SK-N-MC (cell line): ENCODE data around the gene SLC15A3.

Source experiments
- DNase-seq: peaks from one replicate; pipeline ENCODE4 v3.0.0-alpha.2; 2011; ENCODE audit warnings: low read depth, low spot score
- H3K27ac ChIP-seq: fragments of 200-600 bp; sonication (generic); 2 replicates; pipeline ENCODE4 v1.5.1; 2016; ENCODE audit warnings: mixed run types
- H3K36me3 ChIP-seq: fragments of 200-600 bp; sonication (generic); 2 replicates; pipeline ENCODE4 v1.6.1; 2017; ENCODE audit warnings: antibody characterized with exemption, low read length, mixed read lengths; ENCODE audit not compliant: insufficient read depth
- H3K4me3 ChIP-seq: fragments of 200-600 bp; sonication (generic); 2 replicates; pipeline ENCODE4 v1.5.1; 2016
- H3K9ac ChIP-seq: fragments of 200-600 bp; sonication (generic); 2 replicates; pipeline ENCODE4 v1.8.0; 2017; ENCODE audit warnings: mixed run types, mixed read lengths; ENCODE audit not compliant: insufficient read length
- H3K9me3 ChIP-seq: fragments of 200-600 bp; sonication (generic); 2 replicates; pipeline ENCODE4 v1.6.1; 2017; ENCODE audit warnings: low read depth, mild to moderate bottlenecking, antibody characterized with exemption, low read length, moderate library complexity, mixed read lengths
- EZH2 ChIP-seq: fragments of 200-600 bp; sonication (generic); IDR thresholded peaks from one replicate; pipeline ENCODE4 v1.6.1; 2017; ENCODE audit warnings: antibody characterized with exemption
- FOXP2 ChIP-seq: optimal IDR thresholded peaks from 2 replicates; pipeline ENCODE3; 2011; ENCODE audit warnings: mild to moderate bottlenecking, moderate library complexity; ENCODE audit not compliant: insufficient read depth; ENCODE audit errors: extremely low read length, control extremely low read depth
- POLR2AphosphoS5 ChIP-seq: IDR thresholded peaks from 2 replicates; pipeline ENCODE4 v1.6.1; 2012; ENCODE audit warnings: mild to moderate bottlenecking, low read depth, low read length, borderline replicate concordance

The SLC15A3 gene

GRCh38 chr11:60951904-60952741 lies at the start of gene SLC15A3:
Gene SLC15A3 (minus strand): TSS chr11:60952176. CDS start chr11:60951551, 625 bp downstream.
- DNase-seq = no peak
- Histone ChIP-seq H3K9ac (no peak within 1 kb of the TSS), H3K36me3 (no peaks in the 10 kb centered on the region), H3K4me3 (no peak within 1 kb of the TSS), H3K27ac (no peak within 1 kb of the TSS), H3K9me3 (no peaks in the 10 kb centered on the region)
- TF ChIP-seq POLR2AphosphoS5 = no peak
- TF ChIP-seq EZH2 = no peak
- TF ChIP-seq FOXP2 = no peak

- DNase-seq = no peak
- no peak overlapping the region for H3K4me3 ChIP-seq
- TF ChIP-seq POLR2AphosphoS5 (no peak), FOXP2 (no peak), EZH2 (no peak)
- H3K9ac ChIP-seq = no peak overlapping the region
- no peaks in the 10 kb centered on the region for H3K36me3 ChIP-seq
- H3K9me3 ChIP-seq = no peaks in the 10 kb centered on the region
- no peak overlapping the region for H3K27ac ChIP-seq
Observed at GRCh38 chr11:61000426-61000825, 48.5 kb upstream of the SLC15A3 start.

GRCh38 chr11:60996381-60997138 lies 44.6 kb upstream of the SLC15A3 start:
- no peak for DNase-seq
- Histone ChIP-seq H3K4me3 (no peak overlapping the region), H3K36me3 (no peaks in the 10 kb centered on the region), H3K9me3 (no peaks in the 10 kb centered on the region), H3K27ac (no peak overlapping the region), H3K9ac (no peak overlapping the region)
- TF ChIP-seq POLR2AphosphoS5 (no peak), EZH2 (no peak), FOXP2 (no peak)

GRCh38 chr11:60995798-60996197 lies 43.8 kb upstream of the SLC15A3 start:
- Histone ChIP-seq H3K27ac (no peak overlapping the region), H3K4me3 (no peak overlapping the region), H3K9me3 (no peaks in the 10 kb centered on the region), H3K36me3 (no peaks in the 10 kb centered on the region), H3K9ac (no peak overlapping the region)
- DNase-seq = no peak
- TF ChIP-seq FOXP2 (no peak), POLR2AphosphoS5 (no peak), EZH2 (no peak)

GRCh38 chr11:60994541-60995080 lies 42.6 kb upstream of the SLC15A3 start:
- TF ChIP-seq EZH2 (no peak), POLR2AphosphoS5 (no peak), FOXP2 (no peak)
- H3K36me3 ChIP-seq = no peaks in the 10 kb centered on the region
- H3K27ac ChIP-seq = no peak overlapping the region
- H3K4me3 ChIP-seq = no peak overlapping the region
- H3K9ac ChIP-seq = no peak overlapping the region
- no peaks in the 10 kb centered on the region for H3K9me3 ChIP-seq
- no peak for DNase-seq

- DNase-seq = no peak
- Histone ChIP-seq H3K9ac (no peak overlapping the region), H3K9me3 (no peaks in the 10 kb centered on the region), H3K36me3 (no peaks in the 10 kb centered on the region), H3K27ac (no peak overlapping the region), H3K4me3 (no peak overlapping the region)
- no peak for TF ChIP-seq EZH2
- TF ChIP-seq POLR2AphosphoS5 = no peak
- no peak for TF ChIP-seq FOXP2
Observed at GRCh38 chr11:60993615-60994014, 41.6 kb upstream of the SLC15A3 start.

GRCh38 chr11:60992842-60993409 lies 41.0 kb upstream of the SLC15A3 start:
- TF ChIP-seq EZH2 (no peak), POLR2AphosphoS5 (no peak), FOXP2 (no peak)
- Histone ChIP-seq H3K36me3 (no peaks in the 10 kb centered on the region), H3K27ac (no peak overlapping the region), H3K4me3 (no peak overlapping the region), H3K9ac (no peak overlapping the region), H3K9me3 (no peaks in the 10 kb centered on the region)
- no peak for DNase-seq

GRCh38 chr11:60991457-60991856 lies 39.5 kb upstream of the SLC15A3 start:
- Histone ChIP-seq H3K9ac (no peak overlapping the region), H3K36me3 (no peaks in the 10 kb centered on the region)
- TF ChIP-seq EZH2 = no peak
- TF ChIP-seq FOXP2 = no peak

More at GRCh38 chr11:60991457-60991856, 39.5 kb upstream of the SLC15A3 start:
- H3K27ac ChIP-seq = no peak overlapping the region
- no peaks in the 10 kb centered on the region for H3K9me3 ChIP-seq
- H3K4me3 ChIP-seq = no peak overlapping the region
- no peak for DNase-seq
